ENCODE data around the gene PHYHIPL.

Gene PHYHIPL

DNA sequence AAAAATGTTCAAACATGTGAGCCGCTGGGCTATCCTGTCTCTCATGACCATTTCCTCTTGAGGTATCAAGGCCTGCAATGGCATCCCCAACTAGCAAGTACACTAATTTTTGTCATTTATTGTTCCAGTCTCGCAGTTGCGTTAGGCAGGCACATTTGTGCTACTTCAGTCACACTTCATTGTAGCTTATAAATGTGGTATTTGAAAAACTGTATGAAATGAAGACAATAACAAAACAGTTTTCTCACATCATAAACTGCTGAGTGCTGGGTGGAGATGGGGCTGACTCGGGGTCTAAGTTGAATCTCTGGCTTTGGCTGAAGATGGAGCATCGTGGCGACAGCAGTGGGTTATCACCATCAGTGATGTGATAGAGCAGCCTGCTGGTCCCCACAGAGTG lies 93.2 kb downstream of the PHYHIPL start:
- H3K4me3 ChIP-seq (ENCODE audit: low read length), result no peak overlapping the region
- no peak overlapping the region for H3K9ac ChIP-seq (ENCODE audit: low read length)
- H3K36me3 ChIP-seq (ENCODE audit: control insufficient read depth, insufficient read depth, low read length), result no peaks in the 10 kb centered on the region
- no peaks in the 10 kb centered on the region for H3K9me3 ChIP-seq (ENCODE audit: control insufficient read depth, low read length)
- no peaks in the 10 kb centered on the region for H3K27me3 ChIP-seq (ENCODE audit: control insufficient read depth, insufficient read depth, low read length)
- H3K4me1 ChIP-seq (ENCODE audit: control insufficient read depth, insufficient read depth, low read length), result no peaks in the 10 kb centered on the region

DNA sequence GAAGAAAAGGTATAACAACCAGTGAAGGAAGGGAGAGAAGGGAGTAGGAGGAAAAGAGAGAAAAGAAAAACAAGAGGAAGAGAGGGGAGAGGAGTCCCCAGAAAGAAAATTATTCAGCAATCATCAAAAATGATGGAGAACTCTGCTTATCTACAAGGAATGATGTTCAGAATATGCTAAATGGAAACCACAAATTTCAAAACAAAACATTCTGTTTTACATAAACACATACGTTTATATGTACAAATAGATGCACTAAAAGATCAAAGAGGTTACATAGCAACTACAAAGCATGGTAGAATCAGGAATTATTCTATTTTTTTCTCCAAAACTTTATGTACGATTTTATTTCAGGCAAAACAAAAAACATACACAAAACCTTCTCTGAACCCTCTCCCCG lies 94.0 kb downstream of the PHYHIPL start:
- H3K36me3 ChIP-seq (ENCODE audit: control insufficient read depth, insufficient read depth, low read length), result no peaks in the 10 kb centered on the region
- no peaks in the 10 kb centered on the region for H3K27me3 ChIP-seq (ENCODE audit: control insufficient read depth, insufficient read depth, low read length)

DNA sequence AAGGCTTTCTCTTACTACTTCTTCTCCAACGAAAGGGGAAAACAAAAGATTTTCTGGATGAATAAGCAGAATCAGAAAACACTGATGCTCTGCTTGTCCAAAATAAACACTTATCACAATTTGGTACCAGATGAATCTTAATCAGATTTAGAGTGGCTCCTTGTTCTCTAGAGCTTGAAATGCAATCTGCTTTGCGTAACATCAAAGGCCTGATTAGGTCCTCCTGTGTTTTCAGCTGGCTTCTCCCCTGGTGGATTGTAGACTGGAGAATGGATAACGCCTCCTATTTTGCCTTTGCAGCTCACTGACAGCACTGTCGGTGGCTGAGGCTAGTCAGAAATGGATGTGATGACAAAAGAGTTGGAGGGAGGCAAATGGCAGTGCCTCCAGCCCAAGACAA lies 94.7 kb downstream of the PHYHIPL start:
- no peak overlapping the region for H3K4me3 ChIP-seq (ENCODE audit: low read length)
- H3K36me3 ChIP-seq (ENCODE audit: control insufficient read depth, insufficient read depth, low read length), result no peaks in the 10 kb centered on the region
- no peaks in the 10 kb centered on the region for H3K4me1 ChIP-seq (ENCODE audit: control insufficient read depth, insufficient read depth, low read length)
- no peaks in the 10 kb centered on the region for H3K9me3 ChIP-seq (ENCODE audit: control insufficient read depth, low read length)
- H3K27me3 ChIP-seq (ENCODE audit: control insufficient read depth, insufficient read depth, low read length), result no peaks in the 10 kb centered on the region
- no peak overlapping the region for H3K9ac ChIP-seq (ENCODE audit: low read length)

More for the DNA sequence above, 94.0 kb downstream of the PHYHIPL start:
- H3K9ac ChIP-seq (ENCODE audit: low read length), result no peak overlapping the region
- no peak overlapping the region for H3K4me3 ChIP-seq (ENCODE audit: low read length)
- H3K4me1 ChIP-seq (ENCODE audit: control insufficient read depth, insufficient read depth, low read length), result no peaks in the 10 kb centered on the region
- H3K9me3 ChIP-seq (ENCODE audit: control insufficient read depth, low read length), result no peaks in the 10 kb centered on the region

DNA sequence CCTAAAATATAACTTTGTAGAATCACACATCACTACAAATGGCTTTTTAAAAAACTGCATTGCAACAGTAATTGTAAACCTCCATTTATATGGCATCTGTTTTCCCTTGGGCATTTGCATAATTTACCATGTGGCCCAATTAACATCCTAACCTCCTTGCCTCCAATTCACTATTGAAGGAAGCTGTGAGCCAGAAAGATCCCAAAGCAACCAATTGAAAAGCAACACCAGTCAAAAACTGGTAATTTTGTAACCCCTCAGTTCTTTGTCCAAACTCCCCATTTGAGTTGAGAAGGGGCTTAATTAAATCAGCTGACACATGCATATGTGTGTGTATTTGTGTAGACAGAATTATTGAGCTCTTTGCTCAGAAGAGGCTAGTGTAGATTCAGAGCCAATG lies 95.6 kb downstream of the PHYHIPL start:
- H3K4me1 ChIP-seq (ENCODE audit: control insufficient read depth, insufficient read depth, low read length), result no peaks in the 10 kb centered on the region
- H3K9me3 ChIP-seq (ENCODE audit: control insufficient read depth, low read length), result no peaks in the 10 kb centered on the region
- H3K36me3 ChIP-seq (ENCODE audit: control insufficient read depth, insufficient read depth, low read length), result no peaks in the 10 kb centered on the region
- no peak overlapping the region for H3K4me3 ChIP-seq (ENCODE audit: low read length)
- no peaks in the 10 kb centered on the region for H3K27me3 ChIP-seq (ENCODE audit: control insufficient read depth, insufficient read depth, low read length)
- no peak overlapping the region for H3K9ac ChIP-seq (ENCODE audit: low read length)

DNA sequence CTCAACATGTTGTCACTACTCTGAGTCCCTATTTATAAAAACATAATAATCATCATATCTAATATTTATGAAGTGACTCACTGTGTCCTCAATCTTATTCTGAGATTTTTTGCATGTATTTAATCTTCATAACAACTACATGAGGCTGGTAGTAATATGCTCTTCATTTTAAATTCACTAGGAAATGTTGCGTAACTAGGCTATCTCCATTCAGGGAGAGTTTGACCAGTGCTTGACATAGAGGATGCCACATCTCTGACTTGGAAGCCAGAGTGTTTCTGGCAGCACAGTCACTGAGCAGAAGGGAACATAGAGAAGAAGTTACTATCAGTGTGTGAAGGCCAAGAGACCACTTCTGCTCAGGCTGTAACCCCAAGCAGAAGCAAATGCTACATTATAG lies 97.0 kb downstream of the PHYHIPL start:
- no peak overlapping the region for H3K9ac ChIP-seq (ENCODE audit: low read length)
- no peaks in the 10 kb centered on the region for H3K27me3 ChIP-seq (ENCODE audit: control insufficient read depth, insufficient read depth, low read length)
- no peaks in the 10 kb centered on the region for H3K9me3 ChIP-seq (ENCODE audit: control insufficient read depth, low read length)
- no peaks in the 10 kb centered on the region for H3K4me1 ChIP-seq (ENCODE audit: control insufficient read depth, insufficient read depth, low read length)
- no peaks in the 10 kb centered on the region for H3K36me3 ChIP-seq (ENCODE audit: control insufficient read depth, insufficient read depth, low read length)
- H3K4me3 ChIP-seq (ENCODE audit: low read length), result no peak overlapping the region

DNA sequence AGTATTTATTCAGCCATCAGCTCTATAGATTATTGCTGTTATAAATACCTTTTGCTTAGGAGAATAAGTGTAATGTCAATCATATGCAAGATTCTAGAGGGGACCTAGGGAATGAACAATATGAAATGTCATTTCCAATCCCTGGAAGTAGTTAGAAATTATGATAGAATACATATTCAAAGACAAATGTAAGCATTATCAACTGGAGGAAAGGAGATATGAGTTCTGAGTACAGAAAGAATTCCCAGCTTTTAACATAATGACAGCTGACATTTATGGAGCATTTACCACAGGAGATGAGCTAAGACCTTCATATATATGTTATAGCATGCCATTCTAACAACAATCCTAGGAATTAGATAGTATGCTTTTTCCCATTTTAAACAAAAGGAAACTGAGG lies 99.7 kb downstream of the PHYHIPL start:
- Histone ChIP-seq H3K4me1 (ENCODE audit: control insufficient read depth, insufficient read depth, low read length) (no peaks in the 10 kb centered on the region), H3K9me3 (ENCODE audit: control insufficient read depth, low read length) (no peaks in the 10 kb centered on the region), H3K36me3 (ENCODE audit: control insufficient read depth, insufficient read depth, low read length) (no peaks in the 10 kb centered on the region), H3K9ac (ENCODE audit: low read length) (no peak overlapping the region), H3K4me3 (ENCODE audit: low read length) (no peak overlapping the region), H3K27me3 (ENCODE audit: control insufficient read depth, insufficient read depth, low read length) (no peaks in the 10 kb centered on the region)

DNA sequence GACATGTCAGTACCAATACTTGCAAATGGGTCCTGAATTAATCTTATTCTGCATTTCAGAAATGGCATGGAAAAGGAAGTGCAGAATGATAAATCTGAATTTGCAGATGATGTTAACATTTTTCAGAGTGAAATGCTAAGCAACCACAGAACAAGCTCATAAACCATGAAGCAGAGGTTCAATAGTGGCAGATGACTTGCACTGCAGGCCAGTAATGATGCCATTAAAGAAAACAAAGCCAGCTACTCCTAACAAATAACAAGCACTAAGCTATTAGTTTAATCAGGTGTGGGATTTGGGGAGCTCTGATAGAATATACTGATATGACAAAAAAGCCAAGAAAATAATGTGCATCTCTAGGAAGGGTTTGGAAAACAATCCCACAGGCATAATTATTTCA lies 100.5 kb downstream of the PHYHIPL start:
- Histone ChIP-seq H3K9me3 (ENCODE audit: control insufficient read depth, low read length) (no peaks in the 10 kb centered on the region), H3K4me1 (ENCODE audit: control insufficient read depth, insufficient read depth, low read length) (no peaks in the 10 kb centered on the region), H3K27me3 (ENCODE audit: control insufficient read depth, insufficient read depth, low read length) (no peaks in the 10 kb centered on the region)

DNA sequence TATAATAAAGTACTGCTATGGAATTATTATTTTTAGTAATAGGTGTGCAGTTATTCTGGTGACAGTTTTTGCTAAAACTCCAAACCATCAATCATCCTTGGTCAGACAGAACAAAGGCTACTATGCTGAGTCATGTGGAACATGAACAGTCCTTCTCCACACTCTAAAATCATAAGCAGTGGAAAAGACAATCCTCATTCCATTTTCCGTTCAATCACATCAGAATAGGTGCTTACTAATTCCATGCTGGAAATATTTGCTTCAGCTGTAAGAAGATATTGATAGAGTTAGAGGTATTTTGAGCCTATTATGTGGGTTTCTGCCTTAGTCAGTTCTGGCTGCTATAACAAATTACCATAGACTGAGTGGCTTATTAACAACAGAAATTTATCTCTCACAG lies 103.0 kb downstream of the PHYHIPL start:
- Histone ChIP-seq H3K4me1 (ENCODE audit: control insufficient read depth, insufficient read depth, low read length) (no peaks in the 10 kb centered on the region), H3K4me3 (ENCODE audit: low read length) (no peak overlapping the region), H3K27me3 (ENCODE audit: control insufficient read depth, insufficient read depth, low read length) (no peaks in the 10 kb centered on the region), H3K9me3 (ENCODE audit: control insufficient read depth, low read length) (no peaks in the 10 kb centered on the region), H3K36me3 (ENCODE audit: control insufficient read depth, insufficient read depth, low read length) (no peaks in the 10 kb centered on the region), H3K9ac (ENCODE audit: low read length) (no peak overlapping the region)

More for the DNA sequence above, 100.5 kb downstream of the PHYHIPL start:
- Histone ChIP-seq H3K9ac (ENCODE audit: low read length) (no peak overlapping the region), H3K4me3 (ENCODE audit: low read length) (no peak overlapping the region), H3K36me3 (ENCODE audit: control insufficient read depth, insufficient read depth, low read length) (no peaks in the 10 kb centered on the region)

DNA sequence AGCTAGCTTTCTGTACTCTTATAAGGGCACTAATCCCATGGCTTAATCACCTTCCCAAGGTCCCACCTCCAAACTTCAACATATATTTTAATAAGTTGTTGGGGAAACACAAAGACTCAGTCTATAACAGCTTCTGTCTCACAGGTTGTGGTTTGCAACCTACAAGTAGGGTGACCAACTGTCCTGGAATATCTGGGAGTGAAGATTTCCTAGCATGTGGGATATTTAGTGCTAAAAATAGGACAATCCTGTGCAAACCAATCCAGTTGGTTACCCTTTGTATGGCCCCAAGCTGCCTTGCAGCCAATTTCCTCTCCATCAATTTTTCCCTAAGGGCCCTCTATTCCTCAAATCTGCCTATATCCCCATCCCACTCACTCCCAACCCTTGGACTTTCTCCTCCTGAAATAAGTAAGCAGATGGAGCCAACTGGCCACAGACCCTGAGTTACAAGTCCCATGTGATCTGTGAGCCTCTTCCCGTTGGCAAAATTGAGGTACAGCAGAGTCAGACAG lies 103.6 kb downstream of the PHYHIPL start:
- Histone ChIP-seq H3K27me3 (ENCODE audit: control insufficient read depth, insufficient read depth, low read length) (no peaks in the 10 kb centered on the region), H3K4me1 (ENCODE audit: control insufficient read depth, insufficient read depth, low read length) (no peaks in the 10 kb centered on the region), H3K9ac (ENCODE audit: low read length) (no peak overlapping the region), H3K4me3 (ENCODE audit: low read length) (no peak overlapping the region), H3K9me3 (ENCODE audit: control insufficient read depth, low read length) (no peaks in the 10 kb centered on the region), H3K36me3 (ENCODE audit: control insufficient read depth, insufficient read depth, low read length) (no peaks in the 10 kb centered on the region)

DNA sequence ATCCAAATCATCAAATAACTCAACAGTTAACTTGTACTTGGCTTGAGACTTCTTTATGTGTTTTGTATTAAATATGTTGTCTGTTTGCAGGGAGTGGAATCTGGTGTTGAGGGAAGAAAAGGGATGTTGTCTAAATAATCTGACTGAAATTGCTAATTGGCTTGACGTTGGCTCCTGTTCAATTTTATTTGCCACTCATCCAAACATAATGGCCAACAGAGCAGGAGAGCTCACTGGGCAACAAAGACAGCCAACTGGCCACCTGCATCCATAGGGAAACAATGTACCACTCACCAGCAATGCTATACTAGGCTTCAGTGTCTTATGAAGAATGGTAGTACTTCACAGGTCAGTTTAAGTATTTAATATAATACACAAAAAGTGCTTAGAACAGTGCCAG lies 105.4 kb downstream of the PHYHIPL start:
- Histone ChIP-seq H3K9ac (ENCODE audit: low read length) (no peak overlapping the region), H3K36me3 (ENCODE audit: control insufficient read depth, insufficient read depth, low read length) (no peaks in the 10 kb centered on the region), H3K4me1 (ENCODE audit: control insufficient read depth, insufficient read depth, low read length) (no peaks in the 10 kb centered on the region), H3K4me3 (ENCODE audit: low read length) (no peak overlapping the region), H3K9me3 (ENCODE audit: control insufficient read depth, low read length) (no peaks in the 10 kb centered on the region), H3K27me3 (ENCODE audit: control insufficient read depth, insufficient read depth, low read length) (no peaks in the 10 kb centered on the region)

DNA sequence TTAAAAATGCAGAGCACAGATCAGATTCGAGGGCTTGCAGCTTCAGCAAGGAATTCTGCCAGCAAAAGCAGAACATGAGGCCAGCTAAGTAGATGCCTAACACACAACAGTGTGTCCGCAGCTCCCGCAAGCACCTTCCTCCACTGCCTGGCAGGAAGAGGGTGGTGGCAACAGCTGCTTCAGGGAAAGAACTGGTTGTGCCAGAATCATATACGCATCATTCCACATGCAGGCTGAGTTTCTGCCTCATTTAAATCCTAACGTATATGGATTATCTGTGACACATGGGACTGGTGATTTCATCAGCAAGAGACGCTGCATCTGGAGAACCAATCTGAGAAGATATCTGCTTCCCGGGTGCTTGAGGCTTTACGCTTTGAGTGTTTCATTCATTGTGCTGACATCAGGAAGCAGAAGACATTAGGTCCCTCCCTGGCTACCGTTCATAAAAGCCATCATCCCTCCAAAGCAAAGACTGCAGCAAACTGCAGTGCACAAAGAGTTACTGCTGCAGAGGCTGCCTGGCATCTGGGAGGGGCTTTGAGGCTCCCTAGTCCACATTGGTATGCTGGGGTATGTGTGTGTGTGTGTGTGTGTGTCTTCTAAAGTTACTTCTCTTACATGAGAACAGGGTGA lies 107.1 kb downstream of the PHYHIPL start:
- Histone ChIP-seq H3K9ac (ENCODE audit: low read length) (no peak overlapping the region), H3K4me1 (ENCODE audit: control insufficient read depth, insufficient read depth, low read length) (no peaks in the 10 kb centered on the region), H3K9me3 (ENCODE audit: control insufficient read depth, low read length) (no peaks in the 10 kb centered on the region), H3K27me3 (ENCODE audit: control insufficient read depth, insufficient read depth, low read length) (no peaks in the 10 kb centered on the region), H3K36me3 (ENCODE audit: control insufficient read depth, insufficient read depth, low read length) (no peaks in the 10 kb centered on the region), H3K4me3 (ENCODE audit: low read length) (no peak overlapping the region)

DNA sequence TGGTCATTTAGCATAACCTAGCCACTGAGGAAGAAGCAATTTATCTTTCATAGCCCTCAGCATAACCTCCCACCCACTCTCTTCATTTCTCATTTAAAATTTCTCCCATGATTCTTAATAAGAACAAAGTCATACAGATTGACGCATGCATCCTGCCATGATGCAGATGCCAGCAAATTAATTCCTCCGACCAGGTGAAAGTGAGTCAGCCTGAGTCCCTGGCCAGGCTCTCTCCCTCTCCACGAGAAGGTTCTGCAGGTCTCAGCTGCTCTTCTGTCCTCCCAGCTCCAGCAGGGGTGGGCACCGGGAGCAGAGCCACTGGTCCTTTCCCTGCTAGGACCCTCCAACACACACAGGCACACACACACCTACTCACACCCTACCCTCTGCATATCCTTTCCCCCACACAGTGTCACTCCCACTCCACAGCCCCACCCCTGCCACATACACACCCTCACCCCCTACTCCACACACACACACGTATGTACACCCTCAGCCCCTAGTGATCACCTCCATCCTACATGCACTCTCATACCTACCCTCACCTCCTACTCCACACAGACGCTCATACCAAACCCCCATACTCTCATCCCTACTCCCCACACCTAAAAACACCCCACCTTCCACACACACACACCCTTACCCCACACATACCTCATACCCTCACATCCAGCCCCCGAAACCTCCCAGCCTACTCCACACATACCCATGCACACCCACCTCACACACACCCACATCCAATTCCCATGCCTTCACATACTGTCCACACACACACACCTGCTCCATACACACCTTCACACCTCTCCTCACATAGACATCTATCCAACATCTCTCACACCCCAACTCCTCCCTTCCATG lies 107.9 kb downstream of the PHYHIPL start:
- Histone ChIP-seq H3K27me3 (ENCODE audit: control insufficient read depth, insufficient read depth, low read length) (no peaks in the 10 kb centered on the region), H3K4me1 (ENCODE audit: control insufficient read depth, insufficient read depth, low read length) (no peaks in the 10 kb centered on the region), H3K4me3 (ENCODE audit: low read length) (no peak overlapping the region), H3K36me3 (ENCODE audit: control insufficient read depth, insufficient read depth, low read length) (no peaks in the 10 kb centered on the region), H3K9me3 (ENCODE audit: control insufficient read depth, low read length) (no peaks in the 10 kb centered on the region), H3K9ac (ENCODE audit: low read length) (no peak overlapping the region)

Data from mucosa of stomach (tissue), 1 donor.